Adipose tissue (tissue), 3 donors: ENCODE measurements around the gene FCRL5. TPM values are rescaled to one million over a fixed set of nuclear protein-coding genes. Genes with fewer than 3 reads are reported as not detected.
"Not testable (repeated sequence)": the region's sequence is repeated elsewhere in the genome, so short reads cannot be mapped to it uniquely, and the experiment has no call there.

Experiments used
- H3K27ac ChIP-seq: one replicate; pipeline ENCODE4 v1.5.1; 2013; ENCODE audit warnings: low read depth, low read length
- WGBS, 3 donors: extraction: QIAGEN DNeasy Blood & Tissue Kit; methylation state at CpG; one replicate each; pipeline ENCODE4 v1.1.7; 2013; 5-methylcytosine and 5-hydroxymethylcytosine counted together
- polyA plus RNA-seq, 3 donors: library from polyadenylated mRNA; stranded (reverse); fragments of 200-250 nt; gene quantifications; one replicate each; pipeline ENCODE4 v1.2.3, GENCODE V29; 2013
- donor health status: healthy with polysubstance abuse.
- donor health status: Bipolar disorder and iron deficiency.
- donor health status: healthy.

Gene FCRL5
- polyA plus RNA-seq, 3 donors, result 0.15 to 0.24 TPM; not detected in 1

DNA sequence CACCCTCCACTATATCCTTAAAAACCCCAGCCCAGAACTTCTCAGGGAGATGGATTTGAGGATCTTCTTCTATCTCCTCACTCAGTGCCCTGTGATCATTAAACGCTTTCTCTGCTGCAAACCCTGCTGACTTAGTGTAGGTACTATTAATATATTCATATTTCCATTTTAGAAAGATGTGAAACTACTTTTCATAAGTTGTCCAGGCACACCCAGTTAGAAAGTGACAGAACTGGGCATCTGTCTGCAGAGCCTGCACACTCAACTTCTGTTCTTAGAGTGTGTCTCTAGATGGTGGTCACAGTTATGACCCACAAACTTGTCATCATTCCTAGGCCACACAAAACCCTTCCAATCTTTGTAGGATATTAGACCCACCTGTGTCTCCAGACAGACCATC is 55.0 kb downstream of the FCRL5 start:
- H3K27ac ChIP-seq, result no peak overlapping the region
- 73 to 92% (median 91%) methylated on average over 1 of the region's 1 CpG for WGBS, 3 donors

DNA sequence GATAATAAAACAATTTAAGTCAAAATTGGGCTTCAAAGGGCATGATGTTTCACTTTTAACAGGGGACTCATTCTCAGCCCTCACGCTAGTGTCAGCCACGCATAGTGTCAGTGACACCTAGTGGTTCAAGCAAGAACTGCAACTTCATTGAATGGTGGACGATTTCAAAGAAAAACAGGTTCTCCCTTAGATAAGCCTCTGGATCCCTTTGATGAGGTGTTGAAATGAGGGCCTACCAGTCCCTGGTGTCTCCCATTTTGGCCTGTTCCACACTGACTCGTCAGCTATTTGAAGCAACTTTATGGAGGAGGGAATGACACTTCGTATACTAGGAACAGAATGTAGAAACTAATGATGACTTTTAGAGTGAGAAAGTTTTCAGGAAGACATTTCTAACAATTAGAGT is 56.2 kb downstream of the FCRL5 start:
- no peak overlapping the region for H3K27ac ChIP-seq
- 14 to 18% (median 17%) methylated on average over 5 of the region's 5 CpGs for WGBS, 3 donors

DNA sequence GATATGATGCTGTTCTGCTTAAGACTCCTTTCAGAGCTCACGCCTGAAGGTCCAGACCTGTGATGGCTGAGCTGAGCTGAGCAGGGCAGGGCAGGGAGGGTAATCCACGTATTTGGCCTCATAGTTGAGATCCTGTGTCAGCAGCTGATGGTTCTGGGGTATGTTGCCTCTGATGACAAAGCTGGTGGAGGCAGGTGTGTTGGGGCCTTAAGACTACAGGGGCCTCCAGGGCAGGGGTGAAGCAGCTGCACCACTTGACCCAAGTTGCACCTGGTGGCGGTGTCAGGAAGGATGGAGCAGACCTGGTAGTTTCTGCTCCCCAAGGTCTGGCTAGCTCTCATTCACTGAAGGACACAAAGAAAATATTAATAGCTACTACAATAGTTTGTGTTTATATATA is 57.0 kb downstream of the FCRL5 start:
- no peak overlapping the region for H3K27ac ChIP-seq
- WGBS, 3 donors, result 71 to 81% (median 79%) methylated on average over 3 of the region's 3 CpGs

DNA sequence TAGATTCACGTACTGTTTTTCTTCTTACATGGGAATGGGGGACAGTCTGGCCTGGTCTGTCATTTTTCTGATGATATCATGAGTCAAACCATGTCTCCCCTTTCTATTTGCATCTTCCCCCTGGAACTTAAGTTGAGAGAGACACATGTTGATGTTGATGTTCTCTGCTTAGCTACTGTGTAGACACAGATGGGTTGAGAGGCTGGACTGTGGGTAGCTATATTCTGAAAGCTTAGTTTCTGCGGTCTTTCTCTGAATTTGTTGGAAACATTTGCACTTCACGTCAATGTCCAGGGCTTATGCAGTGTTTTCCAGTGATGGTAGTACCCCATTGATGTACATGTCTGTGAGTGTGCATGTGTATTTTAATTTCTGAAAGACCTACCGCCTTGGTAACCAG is 58.2 kb downstream of the FCRL5 start:
- WGBS, 3 donors, result 68 to 79% (median 69%) methylated on average over 4 of the region's 4 CpGs
- H3K27ac ChIP-seq, result no peak overlapping the region

DNA sequence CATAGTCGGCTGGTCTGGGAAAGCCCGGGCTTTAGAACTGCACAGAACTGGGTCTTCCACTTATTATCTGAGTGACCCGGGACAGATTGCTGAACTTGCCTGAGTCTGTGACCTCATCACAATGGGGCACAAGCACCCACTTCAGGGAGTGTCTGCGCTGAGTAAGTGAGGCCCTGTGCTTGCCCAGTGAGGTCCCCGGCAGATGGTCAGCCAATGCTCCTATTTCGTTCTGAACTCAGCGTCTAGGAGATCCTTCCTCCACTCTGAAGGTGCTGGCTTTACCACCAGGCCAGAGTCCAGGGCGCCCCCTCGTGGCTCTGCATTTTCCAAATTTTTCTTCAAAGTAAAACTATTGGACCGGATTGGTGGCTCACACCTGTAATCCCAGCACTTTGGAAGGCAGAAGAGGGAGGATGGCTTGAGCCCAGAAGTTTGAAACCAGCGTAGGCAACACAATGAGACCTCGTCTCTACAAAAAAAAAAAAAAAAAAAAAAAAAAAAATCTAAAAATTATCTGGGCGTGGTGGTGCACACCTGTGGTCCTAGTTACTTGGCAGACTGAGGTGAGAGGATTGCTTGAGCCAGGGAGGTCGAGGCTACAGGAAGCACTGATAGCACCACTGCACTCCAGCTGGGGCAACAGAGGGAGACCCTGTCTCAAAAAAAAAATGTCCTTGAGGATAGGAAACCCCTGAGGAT is 61.7 kb downstream of the FCRL5 start:
- whole genome bisulfite sequencing, 3 donors, result 25 to 32% (median 28%) methylated on average over 14 of the region's 14 CpGs
- no peak overlapping the region for H3K27ac ChIP-seq

DNA sequence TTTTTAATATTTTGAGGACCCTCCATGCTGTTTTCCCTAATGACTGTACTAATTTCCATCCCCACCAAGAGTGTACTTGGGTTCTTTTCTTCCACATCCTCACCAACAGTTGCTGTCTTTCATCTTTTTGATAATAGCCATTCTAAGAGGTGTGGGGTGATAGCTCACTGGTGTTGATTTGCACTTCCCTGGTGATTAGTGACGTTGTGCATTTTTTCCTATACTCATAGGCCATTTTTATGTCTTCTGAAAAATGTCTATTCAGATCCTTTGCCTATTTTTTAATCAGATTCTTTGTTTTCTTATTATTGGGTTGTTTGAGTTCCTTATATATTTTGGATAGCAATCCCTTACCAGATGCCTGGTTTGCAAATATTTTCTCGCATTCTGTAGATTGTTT is 64.2 kb downstream of the FCRL5 start:
- WGBS, 3 donors, result 84 to 88% (median 86%) methylated on average over 2 of the region's 2 CpGs

DNA sequence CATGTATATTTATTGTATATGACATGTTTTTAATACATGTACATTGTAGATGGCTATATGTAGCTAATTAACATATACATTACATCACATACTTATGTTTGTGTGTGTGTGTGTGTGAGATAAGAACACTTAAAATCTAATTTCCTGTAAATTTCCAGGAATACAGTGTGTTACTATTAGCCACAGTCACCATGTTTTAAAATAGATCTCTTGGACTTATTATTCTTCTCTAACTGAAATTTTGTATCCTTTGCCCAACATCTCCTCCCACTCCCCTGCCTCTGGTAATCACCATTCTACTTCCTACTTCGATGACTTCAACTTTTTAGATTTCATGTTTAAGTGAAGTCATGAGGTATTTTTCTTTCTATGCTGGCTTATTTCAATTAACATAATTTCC is 64.8 kb downstream of the FCRL5 start:
- WGBS, 3 donors, result 47 to 71% (median 63%) methylated on average over 1 of the region's 1 CpG
- H3K27ac ChIP-seq, result no peak overlapping the region

More for the DNA sequence above, 64.2 kb downstream of the FCRL5 start:
- no peak overlapping the region for H3K27ac ChIP-seq

DNA sequence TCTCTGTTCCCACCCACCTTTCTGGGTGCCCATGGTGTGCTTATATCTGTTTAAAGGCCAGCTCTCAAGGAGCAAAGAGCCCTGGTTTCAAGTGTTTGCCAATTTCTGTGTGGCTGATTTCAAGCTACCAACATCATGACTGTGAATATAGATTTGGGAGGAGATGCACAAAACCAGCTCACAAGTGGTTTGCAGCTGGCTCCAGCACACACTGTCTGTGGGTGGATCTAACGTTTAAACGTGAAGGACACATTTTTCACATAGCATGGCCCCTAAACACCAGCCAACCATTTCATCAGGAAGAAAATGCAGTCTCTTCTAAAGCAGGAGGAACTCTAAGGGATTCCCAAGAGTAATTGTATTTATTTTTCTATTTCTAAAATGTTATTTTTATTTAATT is 65.2 kb downstream of the FCRL5 start:
- 8 to 26% (median 15%) methylated on average over 2 of the region's 2 CpGs for WGBS, 3 donors
- no peak overlapping the region for H3K27ac ChIP-seq

DNA sequence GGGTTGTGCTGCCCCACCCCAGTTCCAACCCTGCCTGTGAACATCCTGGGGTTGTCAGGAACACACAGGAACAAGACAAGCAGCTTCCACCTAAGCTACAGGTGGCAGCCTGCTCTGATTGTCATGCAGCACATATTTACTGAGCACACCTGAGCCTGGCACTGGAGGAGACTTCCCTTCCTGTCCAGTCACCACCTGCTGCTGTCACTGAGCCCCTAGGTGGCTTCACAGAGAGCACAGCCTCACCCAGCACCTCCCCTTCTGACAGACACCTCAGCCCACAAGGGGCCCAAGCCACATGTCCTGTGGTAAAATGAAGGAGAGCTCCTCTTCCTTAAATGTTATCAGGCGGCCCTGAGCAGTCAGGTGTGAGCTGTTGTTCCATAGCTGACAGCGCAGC is 65.9 kb downstream of the FCRL5 start:
- H3K27ac ChIP-seq, result not testable (repeated sequence)
- 86 to 88% (median 86%) methylated on average over 2 of the region's 2 CpGs for WGBS, 3 donors

DNA sequence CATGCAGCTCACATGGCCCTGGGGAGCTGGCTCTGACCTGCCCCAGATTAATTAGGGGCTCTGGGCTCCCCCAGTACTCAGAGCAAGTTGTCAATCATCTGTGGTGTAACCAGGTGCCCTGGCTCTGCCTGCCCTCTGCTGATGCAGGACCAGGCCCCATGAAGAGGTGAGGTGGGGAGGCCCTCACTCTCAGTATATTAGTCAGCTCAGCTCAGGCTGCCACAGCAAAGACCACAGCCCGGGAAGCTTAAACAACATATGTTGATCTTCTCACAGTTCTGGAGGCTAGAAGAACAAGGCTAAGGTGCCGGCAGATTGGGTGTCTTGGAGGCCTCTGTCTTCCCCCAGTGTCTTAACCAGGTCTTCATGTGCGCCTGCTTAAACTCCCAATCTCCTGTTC is 66.5 kb downstream of the FCRL5 start:
- H3K27ac ChIP-seq, result no peak overlapping the region
- 64 to 89% (median 85%) methylated on average over 3 of the region's 3 CpGs for WGBS, 3 donors

DNA sequence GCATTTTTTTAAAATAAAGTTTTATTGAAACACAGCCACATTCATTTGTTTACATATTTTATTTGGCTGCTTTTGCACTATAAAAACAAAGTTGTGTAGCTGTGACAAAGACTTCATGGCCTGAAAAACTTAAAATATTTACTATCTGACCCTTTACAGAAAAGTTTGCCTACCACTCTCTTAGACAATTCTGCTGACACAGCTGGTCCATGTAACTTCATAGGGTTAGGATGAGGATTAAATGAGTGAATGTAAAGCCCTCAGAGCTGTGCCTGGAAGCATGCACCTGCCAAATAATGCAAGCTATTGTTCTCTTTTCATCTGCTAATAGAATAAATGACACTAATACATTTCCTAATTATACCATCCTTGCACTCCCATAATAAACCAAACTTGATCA is 67.7 kb downstream of the FCRL5 start:
- no peak overlapping the region for H3K27ac ChIP-seq

DNA sequence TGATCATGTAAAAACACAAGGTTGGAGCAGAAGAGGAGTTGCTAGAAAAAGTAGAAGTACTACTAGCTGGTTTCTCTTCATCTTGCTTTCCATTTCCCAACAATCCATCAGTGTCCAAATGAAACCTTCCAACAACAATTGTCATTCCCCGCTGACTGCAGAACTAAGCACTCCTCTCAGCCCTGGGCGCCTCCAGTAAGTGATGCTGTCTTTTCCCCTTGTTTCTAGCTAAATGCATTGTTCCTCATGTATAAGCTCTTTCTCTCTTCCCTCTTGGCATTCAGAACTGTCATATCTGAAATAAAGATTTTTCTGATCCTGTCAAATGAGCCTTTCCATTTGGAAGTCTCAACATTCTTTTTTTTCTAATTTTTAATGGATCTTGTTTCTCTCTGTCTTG is 68.7 kb downstream of the FCRL5 start:
- WGBS, 3 donors, result 61 to 93% (median 77%) methylated on average over 2 of the region's 2 CpGs
- H3K27ac ChIP-seq, result no peak overlapping the region

DNA sequence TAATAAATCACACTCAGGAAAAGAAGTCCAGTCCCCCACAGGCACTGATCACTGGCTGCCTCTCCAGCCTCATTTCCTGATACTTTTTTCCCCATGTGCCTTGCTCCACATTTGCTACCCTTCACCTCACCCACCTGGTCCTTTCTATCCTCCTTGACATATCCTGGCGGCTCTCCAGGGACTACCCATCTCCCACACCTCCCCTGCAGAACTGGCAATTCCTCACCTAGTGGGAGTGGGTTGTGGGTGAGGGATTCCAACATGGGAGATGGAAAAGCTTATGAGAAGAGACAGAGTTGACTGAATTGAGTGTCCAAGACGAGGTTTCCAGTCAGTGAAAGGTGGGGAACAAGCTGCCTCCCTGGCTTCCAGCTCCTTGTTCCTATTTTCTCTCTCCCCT is 69.6 kb downstream of the FCRL5 start:
- 30 to 64% (median 47%) methylated on average over 2 of the region's 2 CpGs for WGBS, 3 donors
- no peak overlapping the region for H3K27ac ChIP-seq

DNA sequence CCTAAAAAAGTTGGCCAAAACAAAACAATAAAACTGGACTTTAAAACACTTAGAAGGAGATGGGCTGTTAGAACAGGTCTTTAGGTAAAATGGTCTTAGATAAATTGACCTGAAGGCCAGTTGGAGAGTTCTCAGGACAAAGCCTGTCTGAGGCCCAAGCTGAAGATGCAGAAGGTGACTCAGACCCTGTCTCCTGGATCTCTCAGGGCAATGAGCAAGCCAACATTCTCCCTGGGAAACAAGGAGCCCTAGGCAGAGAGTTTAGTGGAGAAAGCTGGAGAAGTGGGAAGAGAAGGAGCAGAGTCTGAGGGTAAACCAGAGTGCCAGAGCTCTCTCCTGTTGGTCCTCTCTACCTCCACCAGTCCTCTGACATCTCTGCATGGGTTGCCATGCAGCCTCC is 70.1 kb downstream of the FCRL5 start:
- H3K27ac ChIP-seq, result no peak overlapping the region

DNA sequence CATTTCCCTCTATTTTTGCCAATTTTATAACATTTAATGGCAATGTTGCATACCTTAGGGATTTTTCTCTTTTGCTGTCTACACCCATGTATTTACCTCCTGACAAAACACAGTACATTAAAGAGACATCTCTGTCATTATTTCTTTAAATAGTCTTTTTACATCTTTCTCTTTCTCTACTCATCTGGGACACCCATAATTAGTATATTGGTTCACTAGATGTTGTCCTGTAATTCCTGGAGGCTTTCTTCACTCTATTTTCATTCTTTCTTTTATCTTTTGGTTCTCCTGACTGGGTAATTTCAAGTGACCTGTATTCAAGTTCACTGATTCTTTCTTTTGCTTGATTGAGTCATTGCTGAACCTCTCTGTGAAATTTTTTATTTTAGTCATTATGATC is 74.3 kb downstream of the FCRL5 start:
- H3K27ac ChIP-seq, result no peak overlapping the region

DNA sequence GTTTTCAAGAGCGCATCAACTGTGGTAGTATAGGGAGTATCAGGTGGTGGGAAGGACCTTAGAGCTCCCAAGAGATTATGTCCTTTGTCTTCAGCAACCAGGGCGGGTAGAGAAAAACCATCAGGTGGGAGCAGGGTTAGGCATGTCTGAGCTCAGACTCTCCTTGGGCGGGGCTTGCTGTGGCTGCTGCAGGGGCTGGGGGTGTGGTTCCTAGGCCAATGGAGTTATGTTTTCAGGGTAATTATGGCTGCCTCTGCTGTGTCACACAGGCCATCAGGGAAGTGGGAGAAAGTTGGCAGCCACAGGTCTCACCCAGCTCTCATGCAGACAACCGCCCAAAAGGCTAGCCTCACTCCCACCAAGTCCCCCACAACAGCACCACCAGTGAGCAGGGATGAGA is 74.9 kb downstream of the FCRL5 start:
- WGBS, 3 donors, result 80 to 91% (median 90%) methylated on average over 4 of the region's 4 CpGs
- H3K27ac ChIP-seq, result no peak overlapping the region

DNA sequence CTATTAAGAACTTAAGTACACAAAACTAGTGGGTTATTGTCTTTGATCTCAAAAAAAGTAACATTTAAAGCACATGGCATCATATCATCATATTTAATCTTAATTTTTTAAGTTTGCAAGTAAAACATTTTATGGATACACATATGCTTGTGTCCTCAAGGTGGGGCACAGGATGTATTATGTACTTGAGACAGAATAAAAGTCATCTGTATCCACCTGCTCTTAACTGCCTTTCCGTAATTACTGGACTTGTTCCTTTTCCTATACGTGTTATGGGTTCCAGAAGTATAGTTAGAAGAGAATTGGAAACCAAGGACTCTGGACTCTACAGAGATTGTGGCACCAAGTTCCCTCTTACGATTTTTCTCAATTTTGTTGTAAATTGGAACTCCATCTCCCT is 79.4 kb downstream of the FCRL5 start:
- H3K27ac ChIP-seq, result no peak overlapping the region
- 58 to 70% (median 66%) methylated on average over 3 of the region's 3 CpGs for WGBS, 3 donors

DNA sequence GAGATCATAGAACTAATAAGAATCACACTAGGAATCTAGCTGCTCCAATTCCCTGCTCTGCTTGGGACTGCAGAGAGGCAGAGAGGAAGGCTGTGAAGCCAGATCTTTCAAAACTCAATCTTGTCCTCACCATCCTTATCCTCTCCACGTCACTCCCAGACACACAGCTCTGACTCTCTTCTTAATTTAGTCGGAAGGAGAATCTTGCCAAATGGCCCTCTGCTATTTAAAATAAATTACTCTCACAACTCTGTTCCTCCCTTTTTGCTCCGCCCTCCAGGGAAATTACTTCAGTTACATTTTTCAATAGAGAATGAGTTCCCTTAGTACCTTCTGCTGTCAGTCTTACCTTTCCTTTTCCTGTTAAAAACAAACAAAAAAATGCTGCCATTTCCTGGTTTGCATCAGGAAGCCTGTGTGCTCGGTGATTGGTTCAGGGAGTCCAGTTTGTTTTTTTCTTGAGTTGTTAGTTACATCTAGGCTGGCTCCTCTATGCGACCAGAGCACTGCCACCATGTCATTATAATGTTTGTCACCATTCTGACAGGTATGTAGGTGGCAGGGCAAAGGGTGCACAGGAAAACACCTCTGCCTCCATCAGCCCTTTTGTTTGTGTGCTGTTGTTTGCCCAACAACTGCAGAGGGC is 80.1 kb downstream of the FCRL5 start:
- 40 to 45% (median 42%) methylated on average over 5 of the region's 5 CpGs for WGBS, 3 donors
- no peak overlapping the region for H3K27ac ChIP-seq

DNA sequence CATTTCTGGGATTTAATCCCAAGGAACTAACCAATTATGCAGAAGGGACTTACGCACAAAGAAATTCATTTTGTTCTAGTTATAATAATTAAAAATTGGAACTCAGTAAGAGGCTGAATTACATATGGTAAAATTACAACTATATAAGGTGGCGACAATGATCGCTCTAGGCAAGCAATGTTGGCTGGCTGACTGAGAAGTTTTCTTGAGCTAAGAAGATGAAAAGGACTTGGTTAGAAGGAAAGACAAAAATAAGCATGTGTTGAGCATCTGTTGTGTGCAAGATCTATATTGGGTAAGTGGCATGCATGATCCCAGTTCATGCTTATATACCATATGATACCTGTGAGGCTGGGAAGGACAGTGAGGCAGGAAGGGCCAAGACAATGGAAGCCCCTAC is 80.8 kb downstream of the FCRL5 start:
- H3K27ac ChIP-seq, result no peak overlapping the region
- WGBS, 3 donors, result 98 to 99% (median 98%) methylated on average over 3 of the region's 3 CpGs
